ENCODE measurements around the gene TK2. TPM values are rescaled to one million over a fixed set of nuclear protein-coding genes. Genes with fewer than 3 reads are reported as not detected.

The TK2 gene
- total RNA-seq, 3 donors from 2014 or later = 33.1 to 98.4 (median 40.4) TPM

- no peak for DNase-seq (ENCODE audit: low spot score in 2 of 2)
- no peak for TF ChIP-seq POLR2AphosphoS5 (IDR thresholded peaks at IDR 0.05)
- intact Hi-C loops (cut with DNase I; ENCODE audit: low total_unique reads) = no loop called here
- H3K4me1 ChIP-seq = peaks cover 32 to 53% of the 10 kb centered on the region in 2 donors
- H3K36me3 ChIP-seq = no peaks in the 10 kb centered on the region
- H3K27me3 ChIP-seq = no peaks in the 10 kb centered on the region
- no peaks in the 10 kb centered on the region for H3K9me3 ChIP-seq
- H3K4me3 ChIP-seq = no peak overlapping the region
- H3K27ac ChIP-seq = peak overlapping the region; percentile 86 to 88
These were observed 36.7 kb downstream of the TK2 start for GRCh38 chr16:66513111-66513723.

- TF ChIP-seq, protein P1, sequence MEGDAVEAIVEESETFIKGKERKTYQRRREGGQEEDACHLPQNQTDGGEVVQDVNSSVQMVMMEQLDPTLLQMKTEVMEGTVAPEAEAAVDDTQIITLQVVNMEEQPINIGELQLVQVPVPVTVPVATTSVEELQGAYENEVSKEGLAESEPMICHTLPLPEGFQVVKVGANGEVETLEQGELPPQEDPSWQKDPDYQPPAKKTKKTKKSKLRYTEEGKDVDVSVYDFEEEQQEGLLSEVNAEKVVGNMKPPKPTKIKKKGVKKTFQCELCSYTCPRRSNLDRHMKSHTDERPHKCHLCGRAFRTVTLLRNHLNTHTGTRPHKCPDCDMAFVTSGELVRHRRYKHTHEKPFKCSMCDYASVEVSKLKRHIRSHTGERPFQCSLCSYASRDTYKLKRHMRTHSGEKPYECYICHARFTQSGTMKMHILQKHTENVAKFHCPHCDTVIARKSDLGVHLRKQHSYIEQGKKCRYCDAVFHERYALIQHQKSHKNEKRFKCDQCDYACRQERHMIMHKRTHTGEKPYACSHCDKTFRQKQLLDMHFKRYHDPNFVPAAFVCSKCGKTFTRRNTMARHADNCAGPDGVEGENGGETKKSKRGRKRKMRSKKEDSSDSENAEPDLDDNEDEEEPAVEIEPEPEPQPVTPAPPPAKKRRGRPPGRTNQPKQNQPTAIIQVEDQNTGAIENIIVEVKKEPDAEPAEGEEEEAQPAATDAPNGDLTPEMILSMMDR (IDR thresholded peaks at IDR 0.05) = no peak
- TF ChIP-seq POLR2A (IDR thresholded peaks at IDR 0.05) = no peak
- TF ChIP-seq POLR2AphosphoS5 (IDR thresholded peaks at IDR 0.05) = no peak
- Histone ChIP-seq H3K4me1 (peaks cover 27 to 46% of the 10 kb centered on the region in 2 donors), H3K36me3 (no peaks in the 10 kb centered on the region), H3K27ac (peak overlapping the region; percentile 86 to 88), H3K4me3 (no peak overlapping the region), H3K9me3 (no peaks in the 10 kb centered on the region), H3K27me3 (no peaks in the 10 kb centered on the region)
- intact Hi-C loops (cut with DNase I; ENCODE audit: low total_unique reads) = no loop called here
- DNase-seq (ENCODE audit: low spot score in 2 of 2) = peak in 1 of 2 donors; percentile 45
These were observed 37.4 kb downstream of the TK2 start for GRCh38 chr16:66512272-66513110.

GRCh38 chr16:66511602-66512271 is 38.2 kb downstream of the TK2 start:
- intact Hi-C loops (cut with DNase I; ENCODE audit: low total_unique reads) = no loop called here
- Histone ChIP-seq H3K27me3 (no peaks in the 10 kb centered on the region), H3K27ac (peak overlapping the region; percentile 86 to 88), H3K4me1 (peaks cover 22 to 42% of the 10 kb centered on the region in 2 donors), H3K9me3 (no peaks in the 10 kb centered on the region), H3K4me3 (no peak overlapping the region), H3K36me3 (no peaks in the 10 kb centered on the region)
- DNase-seq (ENCODE audit: low spot score in 2 of 2) = peak; percentile 36 to 77
- TF ChIP-seq POLR2A (IDR thresholded peaks at IDR 0.05) = no peak
- peak in 2 of 3 donors; percentile 4 to 64 for TF ChIP-seq POLR2AphosphoS5 (IDR thresholded peaks at IDR 0.05)

GRCh38 chr16:66510711-66511601 is 39.0 kb downstream of the TK2 start:
- no peaks in the 10 kb centered on the region for H3K27me3 ChIP-seq
- no peaks in the 10 kb centered on the region for H3K36me3 ChIP-seq
- peak overlapping the region; percentile 86 to 88 for H3K27ac ChIP-seq
- TF ChIP-seq POLR2A (IDR thresholded peaks at IDR 0.05) = no peak
- TF ChIP-seq, protein P1 (IDR thresholded peaks at IDR 0.05) = no peak
- no peak for TF ChIP-seq POLR2AphosphoS5 (IDR thresholded peaks at IDR 0.05)
- H3K4me1 ChIP-seq = peaks cover 16 to 34% of the 10 kb centered on the region in 2 donors
- intact Hi-C loops (cut with DNase I; ENCODE audit: low total_unique reads) = no loop called here
- DNase-seq (ENCODE audit: low spot score in 2 of 2) = peak in 1 of 2 donors; percentile 51
- H3K4me3 ChIP-seq = no peak overlapping the region
- H3K9me3 ChIP-seq = no peaks in the 10 kb centered on the region

DNA sequence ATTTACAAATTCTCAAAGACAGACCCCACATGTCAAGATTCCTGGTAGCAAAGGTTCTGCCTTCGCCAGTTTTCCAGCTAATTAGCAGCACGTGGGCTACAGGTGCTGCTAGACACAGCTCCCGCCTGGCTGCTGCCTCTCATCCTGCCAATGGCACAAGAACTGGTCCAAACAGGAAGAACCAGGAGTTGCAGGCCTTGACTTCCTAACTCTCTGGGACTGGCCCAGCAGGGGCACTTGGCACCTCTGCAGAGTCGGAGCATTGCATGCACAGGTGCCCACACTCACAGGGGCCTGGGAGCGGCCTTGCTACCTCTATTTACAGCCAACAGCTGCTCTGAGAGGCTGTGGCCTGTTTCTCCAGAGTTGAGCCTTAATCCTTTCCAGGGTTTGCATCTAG is 39.6 kb downstream of the TK2 start:
- peak overlapping the region; percentile 86 to 88 for H3K27ac ChIP-seq
- H3K36me3 ChIP-seq = no peaks in the 10 kb centered on the region
- H3K4me3 ChIP-seq = no peak overlapping the region
- TF ChIP-seq POLR2A (IDR thresholded peaks at IDR 0.05) (no peak), POLR2AphosphoS5 (IDR thresholded peaks at IDR 0.05) (peak in 1 of 3 donors; percentile 13)
- peak in 1 of 2 donors; percentile 48 for DNase-seq (ENCODE audit: low spot score in 2 of 2)
- no peaks in the 10 kb centered on the region for H3K27me3 ChIP-seq
- H3K9me3 ChIP-seq = no peaks in the 10 kb centered on the region
- intact Hi-C loops (cut with DNase I; ENCODE audit: low total_unique reads) = no loop called here
- peaks cover 15 to 30% of the 10 kb centered on the region in 2 donors for H3K4me1 ChIP-seq

GRCh38 chr16:66509576-66509975 is 40.3 kb downstream of the TK2 start:
- Histone ChIP-seq H3K27ac (peak overlapping the region; percentile 36 to 73), H3K27me3 (no peaks in the 10 kb centered on the region), H3K4me3 (no peak overlapping the region), H3K4me1 (peaks cover 15 to 30% of the 10 kb centered on the region in 2 donors), H3K36me3 (no peaks in the 10 kb centered on the region), H3K9me3 (no peaks in the 10 kb centered on the region)
- intact Hi-C loops (cut with DNase I; ENCODE audit: low total_unique reads) = no loop called here
- peak in 1 of 2 donors; percentile 47 for DNase-seq (ENCODE audit: low spot score in 2 of 2)
- TF ChIP-seq POLR2AphosphoS5 (IDR thresholded peaks at IDR 0.05) (no peak), POLR2A (IDR thresholded peaks at IDR 0.05) (no peak)
- TF ChIP-seq, protein P1 (IDR thresholded peaks at IDR 0.05) = no peak

Measured in breast epithelium (tissue), 4 donors.